ENCODE results near the gene PRKCZ.

PRKCZ gene

GRCh38 chr1:2060072-2060471, 9.9 kb downstream of the PRKCZ start:
- in situ Hi-C loops (cut with MboI; ENCODE audit: low sequenced_read_pairs), result no loop called here

GRCh38 chr1:2060535-2060934, 10.3 kb downstream of the PRKCZ start:
- in situ Hi-C loops (cut with MboI; ENCODE audit: low sequenced_read_pairs), result no loop called here

- in situ Hi-C loops (cut with MboI; ENCODE audit: low sequenced_read_pairs), result no loop called here
Observed at GRCh38 chr1:2061065-2061778, 11.0 kb downstream of the PRKCZ start.

GRCh38 chr1:2065699-2066098, 15.5 kb downstream of the PRKCZ start:
- in situ Hi-C loops (cut with MboI; ENCODE audit: low sequenced_read_pairs), result no loop called here

- in situ Hi-C loops (cut with MboI; ENCODE audit: low sequenced_read_pairs), result no loop called here
Observed at GRCh38 chr1:2067393-2067792, 17.2 kb downstream of the PRKCZ start.

- in situ Hi-C loops (cut with MboI; ENCODE audit: low sequenced_read_pairs), result no loop called here
Observed at GRCh38 chr1:2067981-2068380, 17.8 kb downstream of the PRKCZ start.

GRCh38 chr1:2068951-2069350, 18.7 kb downstream of the PRKCZ start:
- in situ Hi-C loops (cut with MboI; ENCODE audit: low sequenced_read_pairs), result no loop called here

GRCh38 chr1:2070016-2070415, 19.8 kb downstream of the PRKCZ start:
- in situ Hi-C loops (cut with MboI; ENCODE audit: low sequenced_read_pairs), result no loop called here

GRCh38 chr1:2070800-2071530, 20.8 kb downstream of the PRKCZ start:
- in situ Hi-C loops (cut with MboI; ENCODE audit: low sequenced_read_pairs), result no loop called here

GRCh38 chr1:2072109-2072806, 22.0 kb downstream of the PRKCZ start:
- in situ Hi-C loops (cut with MboI; ENCODE audit: low sequenced_read_pairs), result no loop called here

GRCh38 chr1:2072891-2073290, 22.7 kb downstream of the PRKCZ start:
- in situ Hi-C loops (cut with MboI; ENCODE audit: low sequenced_read_pairs), result no loop called here

GRCh38 chr1:2073382-2074230, 23.4 kb downstream of the PRKCZ start:
- in situ Hi-C loops (cut with MboI; ENCODE audit: low sequenced_read_pairs), result no loop called here

GRCh38 chr1:2074396-2074795, 24.2 kb downstream of the PRKCZ start:
- in situ Hi-C loops (cut with MboI; ENCODE audit: low sequenced_read_pairs), result no loop called here

GRCh38 chr1:2074944-2075740, 24.9 kb downstream of the PRKCZ start:
- in situ Hi-C loops (cut with MboI; ENCODE audit: low sequenced_read_pairs), result no loop called here

GRCh38 chr1:2076826-2077225, 26.6 kb downstream of the PRKCZ start:
- in situ Hi-C loops (cut with MboI; ENCODE audit: low sequenced_read_pairs), result no loop called here

- in situ Hi-C loops (cut with MboI; ENCODE audit: low sequenced_read_pairs), result no loop called here
Observed at GRCh38 chr1:2078170-2078569, 28.0 kb downstream of the PRKCZ start.

GRCh38 chr1:2079396-2080085, 29.3 kb downstream of the PRKCZ start:
- in situ Hi-C loops (cut with MboI; ENCODE audit: low sequenced_read_pairs), result no loop called here

GRCh38 chr1:2080140-2080539, 29.9 kb downstream of the PRKCZ start:
- in situ Hi-C loops (cut with MboI; ENCODE audit: low sequenced_read_pairs), result no loop called here

GRCh38 chr1:2080884-2081283, 30.7 kb downstream of the PRKCZ start:
- in situ Hi-C loops (cut with MboI; ENCODE audit: low sequenced_read_pairs), result no loop called here

Data from HL-60/S4 treated with phorbol 12-myristate 13-acetate at 8.2 ng/mL for 4 days and 3 days (cell line).